ELR (cell line): ENCODE results near the gene CWC22.
A peak's percentile ranks its signal among the peaks of the same experiment; 100 is the strongest.
"Not testable (repeated sequence)": the region's sequence is repeated elsewhere in the genome, so short reads cannot be mapped to it uniquely, and the experiment has no call there.

Experiments used
- DNase-seq: peaks from one replicate; pipeline ENCODE4 v3.0.0-alpha.2; 2015; ENCODE audit warnings: low read depth

The CWC22 gene

DNA sequence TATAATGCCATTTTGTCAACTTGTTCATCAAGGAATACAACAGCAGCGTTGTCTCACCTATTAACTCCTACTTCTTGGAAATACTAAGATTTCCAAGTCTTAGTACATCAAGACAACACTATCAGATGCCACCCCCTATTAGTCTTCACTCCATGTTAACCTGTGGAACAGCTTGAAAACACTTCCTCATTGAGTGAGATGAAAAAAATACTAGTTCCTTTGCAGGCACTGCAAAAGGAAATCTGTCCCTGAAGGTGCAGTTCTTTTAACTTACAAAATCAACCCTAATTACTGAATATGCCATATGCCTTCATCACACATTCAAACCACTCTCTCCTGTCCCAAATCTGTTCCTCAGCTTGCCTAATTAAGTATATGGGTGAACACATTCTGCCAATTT lies 4.0 kb downstream of the CWC22 start:
- no peak for DNase-seq

DNA sequence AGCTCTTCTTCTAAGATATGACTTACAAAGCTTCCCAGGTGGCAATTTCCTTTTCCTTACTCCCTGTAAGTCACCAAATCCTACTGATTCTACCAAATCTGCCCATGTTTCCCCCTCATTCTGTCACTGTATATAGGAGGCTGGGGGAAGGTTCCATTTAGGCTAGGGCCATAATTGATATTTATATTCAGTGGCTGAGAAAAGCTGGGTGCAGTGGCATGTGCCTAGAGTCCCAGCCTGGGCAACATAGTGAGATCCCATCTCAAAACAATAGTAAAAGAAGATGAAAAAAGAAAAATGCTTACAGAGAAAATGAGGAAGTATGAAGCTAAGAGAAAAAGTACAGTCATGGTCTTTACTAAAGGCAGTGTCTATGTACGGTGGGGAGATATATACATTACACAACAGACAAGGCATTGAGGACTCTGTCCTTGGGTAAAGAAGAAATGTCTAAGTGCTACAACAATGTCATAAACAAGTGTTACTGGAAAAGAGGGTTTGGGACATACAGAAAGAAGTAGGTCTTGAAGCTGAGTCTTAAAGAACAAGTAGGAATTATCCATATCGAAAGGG lies 4.8 kb downstream of the CWC22 start:
- no peak for DNase-seq

DNA sequence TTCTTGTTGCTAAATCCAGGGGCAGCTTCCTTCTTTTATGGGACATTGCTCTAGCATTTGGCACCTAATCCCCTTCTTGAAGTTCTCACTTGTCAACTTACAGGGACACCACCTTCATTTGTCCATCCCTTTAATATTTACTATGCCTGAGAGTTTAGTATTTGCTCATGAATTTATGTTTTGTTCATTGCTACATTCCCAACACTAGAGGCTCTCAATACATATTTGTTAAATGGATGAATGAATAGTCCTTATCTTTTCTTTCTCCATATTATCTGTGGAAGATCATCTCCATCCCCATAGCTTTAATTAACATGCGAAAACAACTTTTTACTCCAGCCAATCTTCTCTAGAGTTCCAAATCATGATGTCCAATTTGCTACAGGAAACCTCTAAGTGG lies 5.4 kb downstream of the CWC22 start:
- no peak for DNase-seq

DNA sequence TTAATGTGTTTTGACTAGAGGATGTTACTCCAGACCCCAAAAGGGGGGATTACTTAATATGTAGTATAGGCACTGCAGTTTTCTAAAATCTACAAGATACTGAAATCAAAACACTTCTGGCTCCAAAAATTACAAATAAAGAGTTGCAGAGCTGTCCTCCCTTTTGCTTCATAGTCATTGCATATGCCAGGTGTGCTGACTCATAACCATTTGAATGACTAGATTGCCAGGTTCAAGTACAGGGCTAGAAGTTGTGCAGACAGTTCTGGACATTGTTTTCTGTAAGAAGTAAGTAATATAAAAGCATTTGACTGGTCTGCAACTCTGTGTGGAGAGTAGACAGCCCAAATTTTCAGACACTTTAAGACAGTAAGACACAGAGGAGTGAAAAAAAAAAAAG lies 6.7 kb downstream of the CWC22 start:
- DNase-seq = peak; percentile 32

DNA sequence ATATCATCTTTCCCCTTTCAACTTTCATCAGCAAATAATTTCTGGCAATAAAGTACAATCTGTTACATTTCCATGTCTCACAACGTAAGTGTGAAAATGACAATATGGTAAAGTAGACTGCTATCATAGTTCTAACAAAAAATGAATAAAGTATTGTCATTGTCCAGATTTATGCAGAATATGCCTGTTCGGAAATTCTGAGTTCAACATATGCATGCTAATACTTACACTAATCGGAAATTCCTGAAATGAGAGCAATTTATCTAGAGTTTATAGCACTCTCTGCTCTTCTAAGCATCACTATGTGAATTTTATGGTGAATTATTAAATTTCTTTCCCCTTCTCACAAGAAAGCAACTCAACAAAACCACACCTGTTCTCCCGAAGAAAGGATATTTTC lies 8.1 kb downstream of the CWC22 start:
- no peak for DNase-seq

DNA sequence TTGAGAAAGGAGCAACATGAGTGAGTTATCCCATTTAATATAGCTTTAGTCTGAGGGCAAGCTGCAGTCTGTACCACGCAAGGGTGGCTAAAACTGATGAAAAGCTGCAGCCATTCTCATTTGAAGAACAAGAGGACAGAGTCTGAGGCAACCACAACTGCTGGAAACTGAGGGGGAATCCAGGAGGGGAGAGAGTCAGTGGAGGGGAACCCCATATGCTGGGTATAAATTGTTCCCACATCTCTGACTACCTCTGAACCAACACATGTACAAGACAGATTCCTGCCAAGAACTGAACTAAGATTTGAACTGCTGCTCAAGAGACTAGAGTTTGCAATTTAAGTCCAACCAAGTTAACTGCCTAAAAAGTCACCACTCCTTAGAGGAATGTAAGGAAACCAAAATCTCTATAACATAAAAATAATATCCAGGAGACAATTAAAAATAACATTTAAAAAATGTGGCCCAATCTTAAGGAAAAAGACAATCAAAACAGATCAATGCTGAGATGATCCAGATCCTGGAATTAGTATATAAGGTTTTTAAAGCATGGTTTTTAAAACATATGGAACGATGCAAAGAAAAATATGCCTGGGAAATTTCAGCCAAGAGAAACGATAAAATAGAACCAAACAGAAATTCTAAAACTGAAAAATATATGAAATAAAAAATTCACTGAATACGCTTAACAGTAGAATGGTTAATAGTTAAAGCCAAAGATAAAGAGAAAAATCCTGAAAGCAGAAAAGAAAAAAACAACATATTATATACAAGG lies 11.2 kb downstream of the CWC22 start:
- no peak for DNase-seq

DNA sequence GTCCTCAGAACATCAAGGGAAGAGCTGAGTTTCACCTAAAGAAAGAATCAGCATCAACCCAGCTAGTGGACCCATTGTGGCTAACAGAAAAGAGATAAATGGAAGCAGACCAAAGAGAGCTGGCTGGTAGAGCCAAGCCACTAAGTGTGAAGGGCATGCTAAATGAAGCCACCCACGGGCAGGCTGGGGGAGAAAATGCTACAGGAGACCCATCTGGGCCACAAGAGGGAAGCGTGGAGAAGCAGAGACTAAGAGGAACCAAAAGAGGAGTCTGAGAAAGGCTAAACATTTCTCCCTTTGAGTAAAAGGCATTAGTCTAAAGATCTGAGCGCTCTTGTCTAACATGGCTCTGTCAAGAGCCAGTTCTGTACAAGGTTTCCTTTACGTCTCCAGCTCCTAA lies 15.8 kb downstream of the CWC22 start:
- peak; percentile 34 for DNase-seq

DNA sequence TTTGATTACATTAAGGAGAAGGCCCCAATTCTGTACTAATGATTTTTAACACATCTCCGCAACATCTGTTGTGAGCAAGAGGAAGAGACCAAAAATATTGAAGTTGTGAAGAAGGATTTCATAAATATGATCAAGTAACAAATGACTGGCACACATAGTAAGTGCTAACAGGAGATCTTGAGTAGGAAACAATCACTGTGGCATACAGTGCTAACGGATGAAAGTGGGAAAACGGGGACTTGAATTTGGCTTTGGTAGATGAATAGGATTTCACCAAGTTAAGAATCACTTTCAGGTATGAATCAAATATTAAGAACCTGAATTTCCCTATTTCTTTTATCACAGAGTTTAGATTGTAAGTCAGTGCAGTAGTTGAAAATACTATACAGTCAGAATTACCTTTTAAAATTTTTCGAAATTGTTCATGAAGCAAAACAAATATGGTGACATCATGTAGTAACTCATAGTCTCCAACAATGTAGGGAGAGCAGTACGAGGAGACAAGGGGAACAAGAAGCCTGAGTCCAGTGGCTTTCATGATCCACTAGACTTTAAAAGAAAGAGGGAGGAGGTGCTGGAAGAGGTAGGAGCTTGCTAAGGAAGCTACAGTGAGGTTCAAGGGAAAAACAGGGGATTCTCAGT lies 16.3 kb downstream of the CWC22 start:
- no peak for DNase-seq

DNA sequence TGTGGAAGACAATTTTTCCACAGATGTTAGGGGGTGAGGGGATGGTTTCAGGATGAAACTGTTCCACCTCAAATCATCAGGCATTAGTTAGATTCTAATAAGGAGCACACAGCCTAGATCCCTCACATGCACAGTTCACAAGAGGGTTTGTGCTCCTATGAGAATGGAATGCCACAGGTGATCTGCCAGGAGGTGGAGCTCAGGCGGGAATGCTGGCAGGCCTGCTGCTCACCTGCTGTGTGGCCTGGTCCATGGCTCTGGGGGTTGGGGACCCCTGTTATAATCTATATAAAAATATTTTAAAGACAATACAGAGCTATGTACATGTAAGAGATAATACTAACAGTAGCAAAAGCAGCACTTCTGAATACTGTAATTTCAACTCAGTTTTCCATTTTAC lies 19.2 kb downstream of the CWC22 start:
- DNase-seq = no peak

DNA sequence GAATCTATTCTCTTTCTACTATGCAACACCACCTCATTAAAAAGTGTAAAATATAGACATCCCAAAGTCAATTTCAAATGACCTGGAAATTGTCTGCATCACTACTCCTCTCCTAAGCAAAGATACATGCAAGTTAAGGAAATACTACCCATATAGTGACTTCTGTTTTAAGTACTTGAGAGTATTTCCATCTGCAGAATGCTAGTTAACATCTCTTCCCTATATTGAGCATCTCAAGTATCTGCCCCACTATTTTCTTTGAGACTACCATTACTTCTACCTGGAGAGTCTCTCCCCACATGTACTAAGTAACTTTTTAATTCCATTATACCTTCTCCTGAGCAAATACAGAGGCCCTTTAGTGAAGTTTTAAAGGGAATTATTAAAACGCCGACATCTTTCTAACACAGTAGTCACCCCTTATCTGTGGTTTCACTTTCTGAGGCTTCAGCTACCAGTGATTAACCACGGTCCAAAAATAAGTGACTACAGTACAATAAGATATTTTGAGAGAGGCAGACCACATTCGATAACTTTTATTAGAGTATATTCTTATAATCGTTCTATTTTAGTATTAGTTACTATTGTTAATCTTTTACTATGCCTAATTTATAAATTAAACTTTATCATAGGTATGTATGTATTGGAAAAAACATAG lies 21.8 kb downstream of the CWC22 start:
- DNase-seq = no peak

DNA sequence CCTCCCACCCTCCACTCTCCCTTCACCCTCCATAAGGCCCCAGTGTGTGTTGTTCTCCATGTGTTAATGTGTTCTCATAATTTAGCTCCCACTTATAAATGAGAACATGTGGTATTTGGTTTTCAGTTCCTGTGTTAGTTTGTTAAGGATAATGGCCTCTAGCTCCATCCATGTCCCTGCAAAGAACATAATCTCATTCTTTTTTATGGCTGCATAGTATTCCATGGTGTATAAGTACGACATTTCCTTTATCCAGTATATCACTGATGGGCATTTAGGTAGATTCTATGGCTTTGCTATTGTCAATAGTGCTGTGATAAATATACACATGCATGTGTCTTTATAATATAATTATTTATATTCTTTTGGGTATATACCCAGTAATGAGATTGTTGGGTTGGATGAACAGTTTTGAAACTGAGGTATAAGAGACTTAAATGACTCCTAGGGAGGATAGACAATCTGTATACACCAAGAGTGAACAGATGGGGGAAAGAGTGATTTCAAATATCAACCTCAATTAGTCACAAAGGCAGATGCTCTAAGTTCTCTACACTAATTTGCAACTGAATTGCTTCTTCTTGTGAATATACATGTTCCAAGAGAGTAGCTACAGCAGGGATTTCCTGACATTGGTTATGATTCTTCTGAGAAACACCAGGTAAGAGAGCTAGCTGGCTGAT lies 23.7 kb downstream of the CWC22 start:
- no peak for DNase-seq

DNA sequence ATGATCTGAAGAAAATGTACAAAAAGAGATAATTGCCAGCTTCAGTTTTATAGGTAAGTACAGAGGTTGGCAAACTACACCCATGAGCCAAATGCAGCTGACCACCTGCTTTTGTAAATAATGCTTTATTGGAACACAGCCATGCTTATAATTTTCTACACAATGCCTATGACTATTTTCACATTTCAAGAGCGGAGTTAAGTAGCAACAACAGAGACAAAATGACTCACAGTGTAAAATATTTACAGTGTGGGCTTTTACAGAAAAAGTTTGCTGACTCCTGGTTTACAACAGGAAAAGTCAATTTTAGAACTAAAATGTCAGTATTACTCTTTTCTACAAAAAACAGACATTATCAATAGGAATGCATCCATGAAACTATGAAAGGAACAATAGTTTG lies 26.0 kb downstream of the CWC22 start:
- peak; percentile 76 for DNase-seq

DNA sequence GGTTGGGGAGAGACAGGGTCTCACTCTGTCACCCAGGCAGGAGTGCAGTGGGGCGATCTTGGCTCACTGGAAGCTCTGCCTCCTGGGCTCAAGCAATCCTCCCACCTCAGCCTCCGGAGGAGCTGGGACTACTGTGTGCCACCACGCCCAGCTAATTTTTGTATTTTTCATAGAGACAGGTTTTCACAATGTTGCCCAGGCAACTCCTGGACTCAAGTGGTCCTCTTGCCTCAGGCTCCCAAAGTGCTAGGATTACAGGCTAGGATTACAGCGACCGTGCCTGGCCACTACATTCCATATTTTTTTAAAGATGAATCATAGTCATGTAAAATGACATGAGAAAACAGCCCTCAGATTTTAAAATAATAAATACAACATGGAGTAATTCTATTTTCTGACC lies 32.3 kb downstream of the CWC22 start:
- peak; percentile 41 for DNase-seq

DNA sequence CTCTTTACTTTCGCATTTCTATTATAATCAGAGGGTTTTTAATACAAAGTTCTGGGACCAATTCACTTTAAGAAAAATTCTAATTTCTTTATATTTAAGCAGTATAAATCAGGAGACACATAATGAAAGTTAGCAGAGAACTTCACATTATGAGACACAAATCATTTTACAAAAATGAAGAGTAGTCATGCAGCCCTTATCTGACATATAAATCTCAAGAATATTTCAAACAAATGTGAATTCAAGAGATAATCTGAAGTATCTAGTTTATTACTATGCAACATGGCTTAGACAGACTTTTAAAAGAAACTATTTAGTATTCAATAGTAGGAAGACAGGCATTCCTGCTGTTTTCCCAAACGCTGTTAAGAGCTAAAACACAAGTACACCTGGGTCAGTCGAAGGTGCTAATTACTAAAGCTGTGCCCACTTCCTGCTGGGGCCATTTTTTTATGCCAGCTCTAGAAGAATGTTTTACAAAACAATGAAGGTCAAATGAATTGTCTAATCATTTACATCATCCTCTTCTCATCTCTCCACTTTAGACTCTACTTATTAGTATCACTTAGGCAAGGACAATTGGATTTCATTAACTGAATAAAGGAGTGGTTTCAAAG lies 40.2 kb downstream of the CWC22 start:
- DNase-seq = no peak

DNA sequence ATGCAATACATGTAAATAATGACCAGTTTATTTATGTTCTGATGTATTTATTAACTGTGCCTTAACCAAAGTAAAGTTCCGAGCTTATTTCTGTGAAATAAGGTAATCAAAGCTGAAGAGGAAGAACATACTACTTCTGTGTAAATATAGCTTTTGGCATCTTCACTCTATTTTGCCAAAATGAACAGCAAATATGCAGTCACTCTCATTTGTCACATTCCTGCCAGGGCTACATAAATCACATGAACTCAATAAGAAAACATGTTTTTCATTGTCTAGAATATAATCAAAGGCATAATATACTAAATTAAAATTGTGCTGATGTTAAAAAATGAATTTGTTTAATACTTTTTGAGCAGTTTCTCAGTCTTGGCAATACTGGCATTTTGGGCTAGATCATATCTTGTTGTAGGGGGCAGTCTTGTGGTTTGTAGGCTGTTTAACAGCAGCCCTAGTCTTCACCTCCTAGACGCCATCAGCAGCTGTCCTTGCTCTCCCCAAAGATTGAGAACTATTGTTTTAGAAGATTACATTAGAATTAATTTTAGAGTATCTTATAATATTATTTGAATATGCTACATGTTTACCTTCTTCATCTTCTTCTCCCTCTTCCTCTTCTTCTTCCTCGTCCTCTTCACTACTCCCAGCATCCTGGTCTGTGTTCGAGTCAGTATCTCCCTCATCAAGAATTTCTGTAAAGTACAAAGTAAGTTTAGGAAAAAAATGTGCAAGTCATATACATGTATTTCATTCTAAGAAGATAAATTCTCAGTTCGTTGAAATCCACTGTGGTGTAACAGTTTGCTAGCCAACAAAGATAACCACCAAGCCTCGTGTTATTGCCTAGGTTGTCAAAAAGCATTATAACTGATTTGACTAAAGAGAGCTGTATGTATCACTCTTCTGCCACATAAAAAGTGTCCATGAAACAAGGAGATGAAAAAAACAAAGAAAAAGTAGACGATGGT lies 41.5 kb downstream of the CWC22 start:
- no peak for DNase-seq

DNA sequence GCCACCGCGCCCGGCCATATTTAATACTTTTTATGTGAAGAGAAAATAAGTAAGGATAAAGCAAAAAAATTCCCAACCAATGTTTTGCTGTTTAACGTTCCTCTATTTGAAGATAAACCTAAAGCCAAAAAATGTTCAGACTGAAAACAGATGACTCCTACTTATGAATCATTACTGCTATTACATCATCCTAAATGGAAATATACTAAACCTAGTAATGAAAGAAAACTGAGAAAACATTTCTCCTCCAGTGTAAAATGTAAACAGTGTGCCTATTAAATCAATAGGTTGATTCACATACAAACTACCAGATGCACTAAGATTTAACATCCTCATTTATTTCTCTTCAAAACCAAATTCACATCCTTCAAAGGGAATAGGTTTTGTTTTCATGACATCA lies 43.5 kb downstream of the CWC22 start:
- peak; percentile 66 for DNase-seq

DNA sequence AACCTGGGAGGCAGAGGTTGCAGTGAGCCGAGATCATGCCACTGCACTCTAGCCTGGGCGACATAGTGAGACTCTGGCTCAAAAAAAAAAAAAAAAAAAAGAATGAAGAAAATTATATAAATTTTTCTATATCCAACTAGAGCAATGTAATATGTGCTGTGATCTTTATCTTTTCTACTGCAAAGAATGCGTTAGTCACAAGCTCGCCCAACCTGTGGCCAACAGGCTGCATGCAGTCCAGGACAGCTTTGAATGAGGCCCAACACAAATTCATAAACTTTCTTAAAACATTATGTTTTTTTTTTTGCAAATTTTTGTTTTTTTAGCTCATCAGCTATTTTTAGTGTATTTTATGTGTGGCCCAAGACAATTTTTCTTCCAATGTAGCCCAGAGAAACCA lies 48.8 kb downstream of the CWC22 start:
- not testable (repeated sequence) for DNase-seq

DNA sequence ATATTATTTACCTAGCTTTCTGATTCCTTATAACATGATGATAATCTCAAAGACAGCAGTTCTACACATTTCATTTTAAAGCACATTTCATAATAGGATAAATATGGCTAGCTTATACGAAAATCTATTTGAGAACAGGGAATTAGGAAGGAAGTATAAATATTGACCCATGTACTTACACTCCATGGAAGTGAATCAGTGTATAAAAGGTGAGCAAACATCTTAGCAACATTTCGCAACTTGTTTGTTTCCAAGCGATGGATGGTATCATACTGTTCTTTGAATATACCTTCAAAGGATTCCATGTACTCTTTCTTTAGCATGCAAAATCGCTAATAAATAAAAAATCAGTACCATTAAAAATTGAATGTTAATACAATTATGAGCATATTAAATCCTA lies 53.1 kb downstream of the CWC22 start:
- DNase-seq = no peak

DNA sequence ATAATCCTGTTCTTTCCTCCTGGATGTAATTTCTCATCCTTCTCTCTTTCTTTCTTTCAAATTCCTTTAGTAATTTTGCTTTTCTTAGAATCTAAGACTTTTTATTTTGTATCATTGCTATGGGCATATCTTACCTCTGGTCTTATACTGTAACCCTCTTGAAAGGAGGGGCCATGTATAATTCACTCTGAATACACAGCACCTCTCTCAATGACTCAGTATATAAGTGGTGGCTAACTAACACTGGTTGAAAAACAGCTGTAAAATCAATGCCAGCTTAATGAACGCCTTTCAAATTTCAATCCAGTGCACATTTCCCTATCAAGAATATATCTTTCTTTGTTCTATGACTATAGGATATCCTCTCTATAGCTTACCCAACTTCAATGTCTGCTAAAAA lies 53.7 kb downstream of the CWC22 start:
- DNase-seq = no peak

DNA sequence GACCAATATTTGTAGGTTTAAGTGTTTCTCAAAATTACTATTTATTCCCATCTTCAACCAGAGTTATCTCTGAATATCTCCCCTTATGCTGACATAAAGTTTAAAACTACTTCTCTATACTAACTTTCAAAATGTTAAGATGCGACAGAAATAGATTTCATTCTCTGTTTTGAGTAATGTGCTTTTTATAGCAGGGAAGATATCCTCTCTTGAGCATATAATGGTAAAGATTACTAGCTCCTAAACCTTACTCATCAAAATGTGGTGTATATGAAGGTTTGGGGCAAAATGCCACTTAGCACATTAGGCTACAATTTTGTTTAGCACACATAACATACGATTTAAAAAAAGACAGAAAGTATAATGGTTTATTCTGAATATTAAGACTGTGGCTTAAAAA lies 54.4 kb downstream of the CWC22 start:
- no peak for DNase-seq

DNA sequence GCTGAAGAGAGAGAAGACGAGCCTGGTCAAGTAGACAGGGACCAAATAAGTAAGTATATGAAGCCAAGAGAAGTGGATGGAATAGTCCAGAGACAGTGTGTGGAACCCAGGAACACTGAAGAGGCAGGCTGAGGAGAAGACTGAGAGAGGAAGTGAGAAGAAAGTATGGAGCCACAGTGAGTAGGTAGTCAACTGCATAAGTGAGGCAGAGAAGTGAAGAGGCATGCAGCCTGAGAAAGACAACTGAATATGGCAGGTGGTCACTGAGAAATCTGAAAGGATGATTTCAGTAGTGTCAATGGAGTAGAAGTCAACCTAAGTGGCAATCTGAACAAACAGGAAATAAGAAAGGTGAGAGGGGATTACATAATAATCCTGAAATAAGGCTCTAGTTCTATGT lies 55.4 kb downstream of the CWC22 start:
- no peak for DNase-seq
